GM12878 (cell line): ENCODE data around the gene ERC2. TPM values are rescaled to one million over a fixed set of nuclear protein-coding genes. Genes with fewer than 3 reads are reported as not detected.

Experiments
- ATAC-seq: fragments of 200-7000 bp; cut with Tn5 transposase; 3 replicates; pipeline ENCODE4 v1.9.1; 2020; ENCODE audit warnings: mild to moderate bottlenecking, moderate library complexity
- BruUV-seq: library from RNA; stranded (reverse); fragments of 400-500 nt; replicated peaks from 2 replicates; lab custom pipeline; 2021; lab: Mats Ljungman, UMichigan
- CTCF ChIA-PET: fragments of 300-600 bp; sonication (Branson Sonifier 250); formaldehyde crosslinking; extraction: SDS; loops from one replicate; lab custom pipeline; 2021; ENCODE audit warnings: inconsistent platforms; lab: Yijun Ruan, JAX
- POLR2A ChIA-PET: fragments of 350-600 bp; formaldehyde crosslinking; extraction: SDS; loops from one replicate; lab custom pipeline; 2021; ENCODE audit warnings: inconsistent platforms; lab: Charles Lee
- RAD21 ChIA-PET: fragments of 300-600 bp; sonication (Branson Sonifier 250); formaldehyde crosslinking; loops from one replicate; lab custom pipeline; 2023; ENCODE audit warnings: antibody characterized with exemption; ENCODE audit not compliant: unreplicated experiment; lab: Charles Lee
- SMC1A ChIA-PET: fragments of 300-600 bp; sonication (Branson Sonifier 250); formaldehyde crosslinking; loops from one replicate; lab custom pipeline; 2023; ENCODE audit not compliant: unreplicated experiment, uncharacterized antibody; lab: Charles Lee
- DNase-seq: peaks from one replicate; pipeline ENCODE4 v3.0.0-alpha.2; 2011; ENCODE audit warnings: low read depth, low spot score
- FAIRE-seq: peaks from 3 replicates; lab custom pipeline; 2011; peaks lifted over from hg19 to GRCh38; lab: Jason Lieb, UNC
- H2AFZ ChIP-seq: 2 replicates; pipeline ENCODE4 v1.6.0; 2011; ENCODE audit warnings: low read depth, low read length, control low read depth; ENCODE audit not compliant: control insufficient read depth
- H3K27ac ChIP-seq: 2 replicates; pipeline ENCODE4 v1.5.1; 2011; ENCODE audit warnings: control low read depth; ENCODE audit not compliant: control insufficient read depth, insufficient read depth
- H3K27me3 ChIP-seq, 2 experiments: replicated peaks in 1 of 2; 2 replicates each; pipeline versions ENCODE4 v1.6.0 to v1.6.1; 2011; ENCODE audit warnings: low read length in 1 of 2; ENCODE audit not compliant: control insufficient read depth in 2 of 2, insufficient read depth in 2 of 2
- H3K36me3 ChIP-seq, 2 experiments: 2 replicates each; pipeline ENCODE4 v1.5.1; 2011; ENCODE audit warnings: low read length in 1 of 2; ENCODE audit not compliant: control insufficient read depth in 2 of 2, insufficient read depth in 2 of 2
- H3K4me1 ChIP-seq: 2 replicates; pipeline ENCODE4 v1.6.1; 2011; ENCODE audit warnings: mild to moderate bottlenecking, low read length, moderate library complexity, mixed read lengths; ENCODE audit not compliant: control insufficient read depth, insufficient read depth
- H3K4me2 ChIP-seq: 2 replicates; pipeline ENCODE4 v1.6.0; 2011; ENCODE audit warnings: control low read depth; ENCODE audit not compliant: control insufficient read depth, insufficient read depth
- H3K4me3 ChIP-seq: fragments of 200-600 bp; sonication (generic); 2 replicates; pipeline ENCODE4 v1.5.1; 2016
- H3K79me2 ChIP-seq: 2 replicates; pipeline ENCODE4 v1.6.0; 2011; ENCODE audit warnings: low read length; ENCODE audit not compliant: control insufficient read depth, insufficient read depth
- H3K9ac ChIP-seq: 2 replicates; pipeline ENCODE4 v1.8.0; 2011; ENCODE audit warnings: low read length, control low read depth, mixed read lengths; ENCODE audit not compliant: control insufficient read depth, insufficient read depth
- H3K9me3 ChIP-seq: replicated peaks from 3 replicates; pipeline ENCODE4 v1.5.1; 2011; ENCODE audit warnings: mild to moderate bottlenecking, low read length; ENCODE audit not compliant: control insufficient read depth, insufficient read depth
- H4K20me1 ChIP-seq: 2 replicates; pipeline ENCODE4 v1.6.0; 2011; ENCODE audit not compliant: control insufficient read depth, insufficient read depth
- BCL11A ChIP-seq: IDR thresholded peaks from 2 replicates; pipeline ENCODE4 v1.6.1; 2011; ENCODE audit warnings: low read depth, low read length
- MXI1 ChIP-seq: fragments of 150-350 bp; IDR thresholded peaks from 2 replicates; pipeline ENCODE4 v1.6.1; 2011; ENCODE audit warnings: low read depth, mild to moderate bottlenecking, inconsistent platforms, low read length, improper control_type of control experiment
- NFXL1 ChIP-seq: fragments of 450-650 bp; IDR thresholded peaks from 2 replicates; pipeline ENCODE4 v1.6.1; 2017; ENCODE audit warnings: antibody characterized with exemption, mild to moderate bottlenecking, borderline replicate concordance
- NR2F1 ChIP-seq: fragments of 450-650 bp; conservative IDR thresholded peaks from 2 replicates; pipeline ENCODE4 v1.6.1; 2017; ENCODE audit warnings: mild to moderate bottlenecking
- PBX3 ChIP-seq: IDR thresholded peaks from 2 replicates; pipeline ENCODE4 v1.6.1; 2011; ENCODE audit warnings: mild to moderate bottlenecking, low read depth, low read length, moderate library complexity; ENCODE audit not compliant: insufficient replicate concordance
- PRDM15 ChIP-seq: fragments of 450-650 bp; formaldehyde crosslinking; IDR thresholded peaks from 2 replicates; pipeline ENCODE4 v1.4.0; 2020; ENCODE audit warnings: mild to moderate bottlenecking, moderate library complexity
- RB1 ChIP-seq: fragments of 450-650 bp; formaldehyde crosslinking; IDR thresholded peaks from 2 replicates; pipeline ENCODE4 v1.6.1; 2017; ENCODE audit warnings: mild to moderate bottlenecking, borderline replicate concordance
- RCOR1 ChIP-seq: conservative IDR thresholded peaks from 2 replicates; pipeline ENCODE4 v1.6.1; 2012; ENCODE audit warnings: low read depth, low read length, improper control_type of control experiment
- SIX5 ChIP-seq: IDR thresholded peaks from 2 replicates; pipeline ENCODE4 v1.6.1; 2011; ENCODE audit warnings: mild to moderate bottlenecking, low read depth, low read length, moderate library complexity; ENCODE audit not compliant: severe bottlenecking
- TAF1 ChIP-seq: IDR thresholded peaks from 2 replicates; pipeline ENCODE4 v1.6.1; 2011; ENCODE audit warnings: mild to moderate bottlenecking, low read depth, low read length, borderline replicate concordance
- YBX1 ChIP-seq: fragments of 450-650 bp; IDR thresholded peaks from 2 replicates; pipeline ENCODE4 v1.6.1; 2016; ENCODE audit warnings: antibody characterized with exemption
- ZNF622 ChIP-seq: fragments of 450-650 bp; IDR thresholded peaks from 2 replicates; pipeline ENCODE4 v1.6.1; 2017; ENCODE audit warnings: mild to moderate bottlenecking, inconsistent platforms
- WGBS: methylation state at CpG from one replicate; pipeline ENCODE4 v1.1.6; 2016; ENCODE audit warnings: low lambda C conversion rate; ENCODE audit not compliant: insufficient replicate concordance, insufficient coverage; ENCODE audit errors: missing lambda C conversion rate; 5-methylcytosine and 5-hydroxymethylcytosine counted together
- in situ Hi-C: fragments of 300-500 bp; cut with MboI; formaldehyde crosslinking; loops from 9 replicates; pipeline ENCODE4 v1.14.3; 2018; ENCODE audit warnings: mixed read lengths
- intact Hi-C: fragments of 100-400 bp; cut with micrococcal nuclease; formaldehyde crosslinking; loops from one replicate; pipeline ENCODE4 v1.14.2; 2022; ENCODE audit not compliant: unreplicated experiment
- polyA plus RNA-seq, 11 experiments: library from polyadenylated mRNA; depleted of rRNA in 4 of 11; unstranded in 6 of 11; stranded (reverse) in 5 of 11; fragments of >200 nt; fragmentation: Nextera tagmentation in 4 of 11; fragmentation: Illumina TruSeq in 1 of 11; extraction: Ambion mirVana in 4 of 11; extraction: Trizol in 1 of 11; gene quantifications; 1 replicate in 1 of 11; 2 replicates in 10 of 11; pipeline versions ENCODE4 v1.2.1 to v1.2.3, GENCODE V29; 2011 to 2016; ENCODE audit warnings: inconsistent platforms in 2 of 11, missing spikeins in 2 of 11, low read depth in 1 of 11
- total RNA-seq, 4 experiments: library from RNA; depleted of rRNA in 3 of 4; stranded (reverse); fragments of >200 nt in 3 of 4; fragmentation: Illumina TruSeq in 1 of 4; extraction: Trizol in 1 of 4; gene quantifications; 2 replicates each; pipeline versions ENCODE4 v1.2.1 to v1.2.3, GENCODE V29; 2013 to 2021
- TF ChIP-seq, protein P1 (sequence below): IDR thresholded peaks from 2 replicates; pipeline ENCODE4 v1.6.1; 2012; ENCODE audit warnings: low read depth, low read length, improper control_type of control experiment
- TF ChIP-seq, protein P2 (sequence below): IDR thresholded peaks from 2 replicates; pipeline ENCODE4 v1.6.1; 2012; ENCODE audit warnings: mild to moderate bottlenecking, low read depth, low read length
- TF ChIP-seq, protein P3 (sequence below): IDR thresholded peaks from 2 replicates; pipeline ENCODE4 v1.6.1; 2012; ENCODE audit warnings: low read depth, low read length, improper control_type of control experiment

ERC2 gene
- total and polyA plus RNA-seq, 10 of the 15 experiments (the other 5 are each of a cell fraction or from before 2014, with no cell fraction given), result 0.06 to 1.4 (median 0.12) TPM; not detected in 3

DNA sequence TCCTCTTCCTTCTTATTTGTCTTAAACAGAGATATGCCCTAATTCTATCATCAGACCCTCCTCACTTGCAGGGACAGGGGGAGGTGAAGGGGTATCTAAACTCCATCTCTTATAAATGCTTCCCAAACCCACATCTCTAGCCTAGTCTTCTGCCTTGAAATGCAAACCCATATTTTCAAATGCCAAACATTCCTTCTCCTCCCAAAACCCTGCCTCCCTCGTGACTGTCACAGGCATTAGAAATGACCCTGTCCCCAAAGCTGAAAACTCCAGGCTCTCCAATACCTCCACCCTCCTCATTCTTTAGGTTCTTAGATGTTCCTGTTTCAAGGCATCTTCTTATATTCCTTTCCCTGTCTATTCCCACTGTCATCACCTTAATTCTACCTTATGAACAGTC, 191.0 kb downstream of the ERC2 start:
- H3K4me1 ChIP-seq, result no peaks in the 10 kb centered on the region
- no TSS peak for BruUV-seq
- SMC1A ChIA-PET, result no interaction called here
- DNase-seq, result no peak
- intact Hi-C loops, result no loop called here
- no peak overlapping the region for H3K4me2 ChIP-seq
- H3K4me3 ChIP-seq, result no peak overlapping the region
- no peaks in the 10 kb centered on the region; a peak in 2 of 4 replicates for H3K27me3 ChIP-seq
- H4K20me1 ChIP-seq, result no peaks in the 10 kb centered on the region
- H3K36me3 ChIP-seq, result no peaks in the 10 kb centered on the region
- RAD21 ChIA-PET, result no interaction called here
- FAIRE-seq, result no peak
- no peak overlapping the region for H3K9ac ChIP-seq
- in situ Hi-C loops, result no loop called here
- POLR2A ChIA-PET, result no interaction called here
- WGBS, result 0% methylated on average over 1 of the region's 1 CpG
- H3K79me2 ChIP-seq, result no peaks in the 10 kb centered on the region
- no peak overlapping the region for H2AFZ ChIP-seq
- no peak overlapping the region for H3K27ac ChIP-seq
- ATAC-seq, result no peak
- CTCF ChIA-PET, result no interaction called here
- H3K9me3 ChIP-seq, result no peaks in the 10 kb centered on the region; the same call in 2 of the 3 replicates
- TF ChIP-seq, protein P1, sequence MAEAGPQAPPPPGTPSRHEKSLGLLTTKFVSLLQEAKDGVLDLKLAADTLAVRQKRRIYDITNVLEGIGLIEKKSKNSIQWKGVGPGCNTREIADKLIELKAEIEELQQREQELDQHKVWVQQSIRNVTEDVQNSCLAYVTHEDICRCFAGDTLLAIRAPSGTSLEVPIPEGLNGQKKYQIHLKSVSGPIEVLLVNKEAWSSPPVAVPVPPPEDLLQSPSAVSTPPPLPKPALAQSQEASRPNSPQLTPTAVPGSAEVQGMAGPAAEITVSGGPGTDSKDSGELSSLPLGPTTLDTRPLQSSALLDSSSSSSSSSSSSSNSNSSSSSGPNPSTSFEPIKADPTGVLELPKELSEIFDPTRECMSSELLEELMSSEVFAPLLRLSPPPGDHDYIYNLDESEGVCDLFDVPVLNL, result no peak
- TF ChIP-seq PBX3 (no peak), NR2F1 (no peak), BCL11A (no peak), NFXL1 (no peak), ZNF622 (no peak), RB1 (no peak), SIX5 (no peak), RCOR1 (no peak), MXI1 (no peak), TAF1 (no peak), YBX1 (no peak), PRDM15 (no peak)
- TF ChIP-seq, protein P2, sequence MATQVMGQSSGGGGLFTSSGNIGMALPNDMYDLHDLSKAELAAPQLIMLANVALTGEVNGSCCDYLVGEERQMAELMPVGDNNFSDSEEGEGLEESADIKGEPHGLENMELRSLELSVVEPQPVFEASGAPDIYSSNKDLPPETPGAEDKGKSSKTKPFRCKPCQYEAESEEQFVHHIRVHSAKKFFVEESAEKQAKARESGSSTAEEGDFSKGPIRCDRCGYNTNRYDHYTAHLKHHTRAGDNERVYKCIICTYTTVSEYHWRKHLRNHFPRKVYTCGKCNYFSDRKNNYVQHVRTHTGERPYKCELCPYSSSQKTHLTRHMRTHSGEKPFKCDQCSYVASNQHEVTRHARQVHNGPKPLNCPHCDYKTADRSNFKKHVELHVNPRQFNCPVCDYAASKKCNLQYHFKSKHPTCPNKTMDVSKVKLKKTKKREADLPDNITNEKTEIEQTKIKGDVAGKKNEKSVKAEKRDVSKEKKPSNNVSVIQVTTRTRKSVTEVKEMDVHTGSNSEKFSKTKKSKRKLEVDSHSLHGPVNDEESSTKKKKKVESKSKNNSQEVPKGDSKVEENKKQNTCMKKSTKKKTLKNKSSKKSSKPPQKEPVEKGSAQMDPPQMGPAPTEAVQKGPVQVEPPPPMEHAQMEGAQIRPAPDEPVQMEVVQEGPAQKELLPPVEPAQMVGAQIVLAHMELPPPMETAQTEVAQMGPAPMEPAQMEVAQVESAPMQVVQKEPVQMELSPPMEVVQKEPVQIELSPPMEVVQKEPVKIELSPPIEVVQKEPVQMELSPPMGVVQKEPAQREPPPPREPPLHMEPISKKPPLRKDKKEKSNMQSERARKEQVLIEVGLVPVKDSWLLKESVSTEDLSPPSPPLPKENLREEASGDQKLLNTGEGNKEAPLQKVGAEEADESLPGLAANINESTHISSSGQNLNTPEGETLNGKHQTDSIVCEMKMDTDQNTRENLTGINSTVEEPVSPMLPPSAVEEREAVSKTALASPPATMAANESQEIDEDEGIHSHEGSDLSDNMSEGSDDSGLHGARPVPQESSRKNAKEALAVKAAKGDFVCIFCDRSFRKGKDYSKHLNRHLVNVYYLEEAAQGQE, result no peak
- TF ChIP-seq, protein P3, sequence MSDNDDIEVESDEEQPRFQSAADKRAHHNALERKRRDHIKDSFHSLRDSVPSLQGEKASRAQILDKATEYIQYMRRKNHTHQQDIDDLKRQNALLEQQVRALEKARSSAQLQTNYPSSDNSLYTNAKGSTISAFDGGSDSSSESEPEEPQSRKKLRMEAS, result no peak
